Measurements from ENCODE around the gene TMEM238L.

DNA sequence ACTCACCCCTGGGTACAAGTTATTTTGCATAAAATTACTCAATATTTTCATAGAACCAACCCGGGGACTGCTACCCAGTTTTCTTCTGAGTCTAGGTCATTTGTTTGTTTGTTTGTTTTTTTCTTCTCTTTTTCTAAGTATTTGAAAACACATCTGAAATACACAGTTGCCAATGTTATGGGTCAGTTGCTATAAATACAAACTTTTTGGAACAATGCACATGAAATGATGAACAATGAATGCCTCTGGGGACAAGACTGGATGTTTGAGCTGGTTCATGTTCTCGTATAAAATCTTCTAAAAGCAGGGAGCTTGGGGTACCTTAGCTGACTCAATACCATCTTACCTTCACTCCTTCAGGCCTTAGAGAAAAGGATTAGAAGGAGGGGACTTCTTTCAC is 30.5 kb downstream of the TMEM238L start:
- TF ChIP-seq CTCF (IDR thresholded peaks at IDR 0.05) (no peak), EZH2 (IDR thresholded peaks at IDR 0.05) (no peak), EZH2phosphoT487 (IDR thresholded peaks at IDR 0.05) (no peak)

Data from neural progenitor cell (in vitro differentiated cells).